ENCODE results near the gene INO80B. TPM values are rescaled to one million over a fixed set of nuclear protein-coding genes. Genes with fewer than 3 reads are reported as not detected.
A peak's percentile ranks its signal among the peaks of the same experiment; 100 is the strongest.

Gene INO80B
- total and polyA plus RNA-seq, 9 of the 15 experiments (the other 6 are each of a cell fraction or from before 2014, with no cell fraction given) = 0.41 to 22.6 (median 9.0) TPM

DNA sequence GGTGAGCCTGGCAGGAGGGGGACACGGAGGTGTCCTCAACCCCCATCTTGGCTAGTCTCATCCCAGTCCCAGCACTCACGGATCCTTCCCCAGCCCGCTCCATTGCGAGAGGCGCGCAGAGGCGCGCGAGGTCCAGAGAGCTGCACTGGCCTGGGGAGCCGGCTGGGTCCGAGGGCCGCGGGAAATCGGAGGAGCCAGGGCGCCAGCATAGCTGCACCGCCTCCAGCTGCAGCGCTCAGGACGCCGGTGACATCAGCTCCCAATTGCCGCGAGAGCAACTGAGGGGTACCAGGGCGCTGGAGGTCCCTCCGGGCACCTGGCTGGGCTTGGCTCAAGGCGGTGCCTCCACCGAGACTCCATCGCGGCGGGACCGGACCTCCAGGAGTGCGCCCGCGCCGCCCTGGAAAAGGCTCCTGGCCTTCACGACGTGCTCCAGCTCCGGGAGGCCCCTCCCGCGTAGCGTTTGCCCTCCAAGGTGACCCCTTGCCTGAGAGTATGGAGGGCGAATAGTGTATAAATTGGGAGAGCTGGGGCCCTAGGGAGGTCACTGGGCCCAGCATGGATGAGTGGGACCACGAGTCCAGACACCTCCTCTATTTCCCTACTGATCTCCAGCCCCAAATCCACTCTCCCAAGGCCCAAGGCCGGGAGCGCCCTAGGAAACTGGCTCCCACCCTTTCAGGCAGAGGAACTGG is 18.6 kb upstream of the INO80B start:
- DNase-seq (ENCODE audit: extremely low read depth in 1 of 4, low spot score in 3 of 4) = no peak
- TF ChIP-seq, protein P1, sequence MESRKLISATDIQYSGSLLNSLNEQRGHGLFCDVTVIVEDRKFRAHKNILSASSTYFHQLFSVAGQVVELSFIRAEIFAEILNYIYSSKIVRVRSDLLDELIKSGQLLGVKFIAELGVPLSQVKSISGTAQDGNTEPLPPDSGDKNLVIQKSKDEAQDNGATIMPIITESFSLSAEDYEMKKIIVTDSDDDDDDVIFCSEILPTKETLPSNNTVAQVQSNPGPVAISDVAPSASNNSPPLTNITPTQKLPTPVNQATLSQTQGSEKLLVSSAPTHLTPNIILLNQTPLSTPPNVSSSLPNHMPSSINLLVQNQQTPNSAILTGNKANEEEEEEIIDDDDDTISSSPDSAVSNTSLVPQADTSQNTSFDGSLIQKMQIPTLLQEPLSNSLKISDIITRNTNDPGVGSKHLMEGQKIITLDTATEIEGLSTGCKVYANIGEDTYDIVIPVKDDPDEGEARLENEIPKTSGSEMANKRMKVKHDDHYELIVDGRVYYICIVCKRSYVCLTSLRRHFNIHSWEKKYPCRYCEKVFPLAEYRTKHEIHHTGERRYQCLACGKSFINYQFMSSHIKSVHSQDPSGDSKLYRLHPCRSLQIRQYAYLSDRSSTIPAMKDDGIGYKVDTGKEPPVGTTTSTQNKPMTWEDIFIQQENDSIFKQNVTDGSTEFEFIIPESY (CRISPR knock-in tag; IDR thresholded peaks at IDR 0.05) = peak; percentile 73; the same call in 1 of the 2 replicates
- no peak for TF ChIP-seq HNRNPLL (IDR thresholded peaks at IDR 0.05; ENCODE audit: low read depth, low read length, poor library complexity, severe bottlenecking)
- TF ChIP-seq POLR2G (IDR thresholded peaks at IDR 0.05; ENCODE audit: low read depth, low read length) = 0 out of 2 replicates have a peak, but pooled peaks have one; percentile 14
- 0 out of 2 replicates have a peak, but pooled peaks have one; percentile 19 for TF ChIP-seq RBFOX2 (IDR thresholded peaks at IDR 0.05; ENCODE audit: low read depth, low read length)
- Histone ChIP-seq H3K9me3 (replicated peaks; ENCODE audit: control insufficient read depth, insufficient read depth, low read depth, low read length) (no peaks in the 10 kb centered on the region), H3K27ac (ENCODE audit: extremely low read depth, low read depth, low read length) (no peak overlapping the region), H3K4me3 (no peak overlapping the region), H3K36me3 (ENCODE audit: control insufficient read depth, insufficient read depth, low read length) (no peaks in the 10 kb centered on the region), H3K9me1 (ENCODE audit: control insufficient read depth, insufficient read depth, low read length) (no peaks in the 10 kb centered on the region), H3K79me2 (ENCODE audit: control insufficient read depth, insufficient read depth, low read length) (no peaks in the 10 kb centered on the region), H2AFZ (ENCODE audit: low read depth, low read length) (no peak overlapping the region), H3K4me2 (ENCODE audit: insufficient read depth, low read length) (no peak overlapping the region), H4K20me1 (replicated peaks; ENCODE audit: control insufficient read depth, insufficient read depth, low read length) (no peaks in the 10 kb centered on the region), H3K9ac (ENCODE audit: insufficient read depth in 1 of 2, low read depth in 2 of 2, low read length in 2 of 2) (peak overlapping the region in 1 of 2 experiments; percentile 54; a peak in 2 of 4 replicates), H3K27me3 (ENCODE audit: control insufficient read depth in 2 of 2, insufficient read depth in 2 of 2, low read length in 2 of 2) (no peaks in the 10 kb centered on the region), H3K4me1 (replicated peaks in 1 of 2; ENCODE audit: control insufficient read depth in 2 of 2, insufficient read depth in 2 of 2, low read length in 2 of 2) (peaks cover 16 to 34% of the 10 kb centered on the region in 2 experiments; a peak in 4 of 5 replicates)
- no TSS peak for BruUV-seq (replicated peaks)
- no peak for ATAC-seq
- 69% methylated on average over 25 of the region's 43 CpGs for WGBS (ENCODE audit: insufficient coverage, low coverage, missing lambda C conversion rate)
- ChIA-PET POLR2A (interaction anchor here (1.0 kb wide), 1 partner anchor 18 kb away, joined by 5 read pairs; the partner anchor contains the start of gene INO80B), CTCF (ENCODE audit: low intra/inter-chr PET ratio) (no interaction called here)
- intact Hi-C loops (cut with micrococcal nuclease) (no loop called here), in situ Hi-C loops (cut with MboI) (no loop called here)
- no peak for FAIRE-seq

Measured in K562 (cell line).